ENCODE results near the gene LRRC10. TPM values are rescaled to one million over a fixed set of nuclear protein-coding genes. Genes with fewer than 3 reads are reported as not detected.
"Not testable (repeated sequence)": the region's sequence is repeated elsewhere in the genome, so short reads cannot be mapped to it uniquely, and the experiment has no call there.

LRRC10 gene
- total and polyA plus RNA-seq, 2 experiments from 2014 or later: not detected

DNA sequence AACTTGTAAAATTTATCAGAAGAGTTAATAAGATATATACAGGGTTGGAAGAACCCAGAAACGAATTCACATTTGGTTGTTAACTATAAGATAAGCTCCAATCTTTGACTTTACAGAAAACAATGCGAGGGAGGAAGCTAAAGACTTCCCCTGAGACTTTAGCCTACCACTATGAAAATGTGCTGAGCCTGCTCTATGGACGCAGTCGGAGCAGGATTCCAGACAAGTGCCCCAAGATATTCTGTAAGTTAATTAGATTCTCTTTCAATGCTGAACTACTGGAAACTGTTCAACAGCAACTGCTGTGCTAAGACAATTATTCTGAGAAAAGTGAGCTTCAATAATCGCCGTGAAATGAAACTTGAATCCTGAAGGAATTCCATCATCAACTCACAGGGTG is 8.3 kb upstream of the LRRC10 start:
- H3K4me3 ChIP-seq: no peak overlapping the region
- no peaks in the 10 kb centered on the region for H3K9me2 ChIP-seq (ENCODE audit: insufficient read depth)
- no peaks in the 10 kb centered on the region for H3K79me2 ChIP-seq (ENCODE audit: insufficient read depth)
- no peak overlapping the region for H3K27ac ChIP-seq
- no peak overlapping the region for H2AFZ ChIP-seq
- no peak for DNase-seq
- no peaks in the 10 kb centered on the region for H3K36me3 ChIP-seq (ENCODE audit: low read depth)
- no peaks in the 10 kb centered on the region for H3K4me1 ChIP-seq (ENCODE audit: insufficient read depth)
- no peak for TF ChIP-seq EZH2phosphoT487 (IDR thresholded peaks at IDR 0.05; ENCODE audit: insufficient read depth, low read depth)
- 39 to 50% methylated on average over 6 of the region's 6 CpGs for WGBS, 2 experiments (ENCODE audit: low coverage in 1 of 2, low lambda C conversion rate in 2 of 2, missing lambda C conversion rate in 2 of 2)
- no peak overlapping the region for H3K9ac ChIP-seq
- no peaks in the 10 kb centered on the region for H4K20me1 ChIP-seq (ENCODE audit: insufficient read depth)
- in situ Hi-C loops (cut with MboI): no loop called here
- H3K27me3 ChIP-seq (replicated peaks; ENCODE audit: insufficient read depth): peaks cover 6% of the 10 kb centered on the region; the same call in 1 of the 2 replicates
- no peaks in the 10 kb centered on the region for H3F3A ChIP-seq (ENCODE audit: insufficient read depth)
- no peaks in the 10 kb centered on the region for H3K9me3 ChIP-seq (ENCODE audit: low read depth)
- no peak overlapping the region for H3K4me2 ChIP-seq (ENCODE audit: unreplicated experiment)

- H3K27me3 ChIP-seq (replicated peaks; ENCODE audit: insufficient read depth): peaks cover 10% of the 10 kb centered on the region
- no peak overlapping the region for H2AFZ ChIP-seq
- H3K9me3 ChIP-seq (ENCODE audit: low read depth): no peaks in the 10 kb centered on the region
- no peak overlapping the region for H3K9ac ChIP-seq
- H3K4me1 ChIP-seq (ENCODE audit: insufficient read depth): no peaks in the 10 kb centered on the region
- no peak overlapping the region for H3K4me3 ChIP-seq
- no peaks in the 10 kb centered on the region for H3K9me2 ChIP-seq (ENCODE audit: insufficient read depth)
- TF ChIP-seq EZH2 (IDR thresholded peaks at IDR 0.05; ENCODE audit: insufficient read depth, poor library complexity, severe bottlenecking) (no peak), EZH2phosphoT487 (IDR thresholded peaks at IDR 0.05; ENCODE audit: insufficient read depth, low read depth) (no peak)
- H3K36me3 ChIP-seq (ENCODE audit: low read depth): no peaks in the 10 kb centered on the region
- DNase-seq: no peak
- H3F3A ChIP-seq (ENCODE audit: insufficient read depth): no peaks in the 10 kb centered on the region
- no peak overlapping the region for H3K4me2 ChIP-seq (ENCODE audit: unreplicated experiment)
- H3K27ac ChIP-seq: no peak overlapping the region
- no peaks in the 10 kb centered on the region for H4K20me1 ChIP-seq (ENCODE audit: insufficient read depth)
- in situ Hi-C loops (cut with MboI): no loop called here
- no peaks in the 10 kb centered on the region for H3K79me2 ChIP-seq (ENCODE audit: insufficient read depth)
- WGBS, 2 experiments (ENCODE audit: low coverage in 1 of 2, low lambda C conversion rate in 2 of 2, missing lambda C conversion rate in 2 of 2): 59 to 60% methylated on average over 12 to 14 of the region's 14 CpGs
Measured at GRCh38 chr12:69616025-69616424, 5.3 kb upstream of the LRRC10 start.

- no peak for DNase-seq
- no peaks in the 10 kb centered on the region for H3F3A ChIP-seq (ENCODE audit: insufficient read depth)
- no peaks in the 10 kb centered on the region for H3K9me2 ChIP-seq (ENCODE audit: insufficient read depth)
- no peaks in the 10 kb centered on the region for H3K36me3 ChIP-seq (ENCODE audit: low read depth)
- H2AFZ ChIP-seq: no peak overlapping the region
- H3K9me3 ChIP-seq (ENCODE audit: low read depth): no peaks in the 10 kb centered on the region
- no peak overlapping the region for H3K4me2 ChIP-seq (ENCODE audit: unreplicated experiment)
- no peak overlapping the region for H3K4me3 ChIP-seq
- in situ Hi-C loops (cut with MboI): no loop called here
- no peak overlapping the region for H3K9ac ChIP-seq
- TF ChIP-seq EZH2phosphoT487 (IDR thresholded peaks at IDR 0.05; ENCODE audit: insufficient read depth, low read depth) (no peak), EZH2 (IDR thresholded peaks at IDR 0.05; ENCODE audit: insufficient read depth, poor library complexity, severe bottlenecking) (no peak)
- no peak overlapping the region for H3K27ac ChIP-seq
- no peaks in the 10 kb centered on the region for H3K4me1 ChIP-seq (ENCODE audit: insufficient read depth)
- H3K79me2 ChIP-seq (ENCODE audit: insufficient read depth): no peaks in the 10 kb centered on the region
- peaks cover 10% of the 10 kb centered on the region for H3K27me3 ChIP-seq (replicated peaks; ENCODE audit: insufficient read depth)
- H4K20me1 ChIP-seq (ENCODE audit: insufficient read depth): no peaks in the 10 kb centered on the region
Measured at GRCh38 chr12:69613351-69613750, 2.6 kb upstream of the LRRC10 start.

- Histone ChIP-seq H4K20me1 (ENCODE audit: insufficient read depth) (no peaks in the 10 kb centered on the region), H3K27ac (no peak overlapping the region), H3K79me2 (ENCODE audit: insufficient read depth) (no peaks in the 10 kb centered on the region), H2AFZ (no peak overlapping the region), H3K36me3 (ENCODE audit: low read depth) (no peaks in the 10 kb centered on the region), H3K4me3 (no peak overlapping the region), H3F3A (ENCODE audit: insufficient read depth) (peaks cover 6% of the 10 kb centered on the region; the same call in 1 of the 2 replicates), H3K4me1 (ENCODE audit: insufficient read depth) (no peaks in the 10 kb centered on the region), H3K9ac (no peak overlapping the region), H3K27me3 (replicated peaks; ENCODE audit: insufficient read depth) (peaks cover 4% of the 10 kb centered on the region), H3K9me2 (ENCODE audit: insufficient read depth) (no peaks in the 10 kb centered on the region), H3K4me2 (ENCODE audit: unreplicated experiment) (no peak overlapping the region), H3K9me3 (ENCODE audit: low read depth) (no peaks in the 10 kb centered on the region)
- in situ Hi-C loops (cut with MboI): no loop called here
- DNase-seq: no peak
- WGBS, 2 experiments (ENCODE audit: low coverage in 1 of 2, low lambda C conversion rate in 2 of 2, missing lambda C conversion rate in 2 of 2): 82 to 88% methylated on average over 15 of the region's 15 CpGs
- no peak for TF ChIP-seq EZH2phosphoT487 (IDR thresholded peaks at IDR 0.05; ENCODE audit: insufficient read depth, low read depth)
- TF ChIP-seq EZH2 (IDR thresholded peaks at IDR 0.05; ENCODE audit: insufficient read depth, poor library complexity, severe bottlenecking): no peak
Measured at GRCh38 chr12:69610126-69610525, 581 bp downstream of the LRRC10 start.

GRCh38 chr12:69608114-69608513 is 2.6 kb downstream of the LRRC10 start:
- Histone ChIP-seq H3K79me2 (ENCODE audit: insufficient read depth) (no peaks in the 10 kb centered on the region), H3K4me2 (ENCODE audit: unreplicated experiment) (no peak overlapping the region), H3K4me1 (ENCODE audit: insufficient read depth) (no peaks in the 10 kb centered on the region), H2AFZ (no peak overlapping the region), H3K9me3 (ENCODE audit: low read depth) (no peaks in the 10 kb centered on the region), H3K36me3 (ENCODE audit: low read depth) (peaks cover 5% of the 10 kb centered on the region; the same call in 1 of the 2 replicates), H3K4me3 (no peak overlapping the region), H3F3A (ENCODE audit: insufficient read depth) (peaks cover 6% of the 10 kb centered on the region; the same call in 1 of the 2 replicates), H3K9ac (no peak overlapping the region), H3K27ac (no peak overlapping the region), H4K20me1 (ENCODE audit: insufficient read depth) (no peaks in the 10 kb centered on the region), H3K9me2 (ENCODE audit: insufficient read depth) (no peaks in the 10 kb centered on the region), H3K27me3 (replicated peaks; ENCODE audit: insufficient read depth) (peaks cover 4% of the 10 kb centered on the region)
- no peak for DNase-seq
- in situ Hi-C loops (cut with MboI): no loop called here
- WGBS, 2 experiments (ENCODE audit: low coverage in 1 of 2, low lambda C conversion rate in 2 of 2, missing lambda C conversion rate in 2 of 2): 72 to 78% methylated on average over 2 of the region's 2 CpGs
- TF ChIP-seq EZH2 (IDR thresholded peaks at IDR 0.05; ENCODE audit: insufficient read depth, poor library complexity, severe bottlenecking) (no peak), EZH2phosphoT487 (IDR thresholded peaks at IDR 0.05; ENCODE audit: insufficient read depth, low read depth) (no peak)

GRCh38 chr12:69604275-69604674 is 6.4 kb downstream of the LRRC10 start:
- H4K20me1 ChIP-seq (ENCODE audit: insufficient read depth); H3K4me2 ChIP-seq (ENCODE audit: unreplicated experiment); H2AFZ ChIP-seq; in situ Hi-C loops (cut with MboI); H3K79me2 ChIP-seq (ENCODE audit: insufficient read depth); H3K9me2 ChIP-seq (ENCODE audit: insufficient read depth); H3K4me3 ChIP-seq; H3K9ac ChIP-seq; H3K9me3 ChIP-seq (ENCODE audit: low read depth); H3K4me1 ChIP-seq (ENCODE audit: insufficient read depth); DNase-seq; H3K27ac ChIP-seq; H3K27me3 ChIP-seq (replicated peaks; ENCODE audit: insufficient read depth): not testable (repeated sequence)
- peaks cover 42% of the 10 kb centered on the region for H3K36me3 ChIP-seq (ENCODE audit: low read depth)
- WGBS, 2 experiments (ENCODE audit: low coverage in 1 of 2, low lambda C conversion rate in 2 of 2, missing lambda C conversion rate in 2 of 2): 80 to 81% methylated on average over 2 to 3 of the region's 3 CpGs
- peaks cover 28% of the 10 kb centered on the region for H3F3A ChIP-seq (ENCODE audit: insufficient read depth)

- H3K79me2 ChIP-seq (ENCODE audit: insufficient read depth); DNase-seq; H3K9me2 ChIP-seq (ENCODE audit: insufficient read depth); H3K4me2 ChIP-seq (ENCODE audit: unreplicated experiment); H3K9me3 ChIP-seq (ENCODE audit: low read depth); H3K4me1 ChIP-seq (ENCODE audit: insufficient read depth); H3K27me3 ChIP-seq (replicated peaks; ENCODE audit: insufficient read depth); H3K9ac ChIP-seq; H4K20me1 ChIP-seq (ENCODE audit: insufficient read depth); H3K4me3 ChIP-seq; in situ Hi-C loops (cut with MboI); H3K27ac ChIP-seq; H2AFZ ChIP-seq: not testable (repeated sequence)
- Histone ChIP-seq H3F3A (ENCODE audit: insufficient read depth) (peaks cover 33% of the 10 kb centered on the region), H3K36me3 (ENCODE audit: low read depth) (peaks cover 48% of the 10 kb centered on the region)
- 96 to 98% methylated on average over 5 to 6 of the region's 6 CpGs for WGBS, 2 experiments (ENCODE audit: low coverage in 1 of 2, low lambda C conversion rate in 2 of 2, missing lambda C conversion rate in 2 of 2)
Measured at GRCh38 chr12:69603556-69603955, 7.2 kb downstream of the LRRC10 start.
